Testis (tissue), 3 donors: ENCODE data around the gene MRPS7. TPM values are rescaled to one million over a fixed set of nuclear protein-coding genes. Genes with fewer than 3 reads are reported as not detected.

Source experiments
- DNase-seq: peaks from one replicate; pipeline ENCODE4 v3.0.0-alpha.2; 2019
- H3K27ac ChIP-seq, 2 donors: fragments of 200-600 bp; sonication (generic); one replicate each; pipeline ENCODE4 v1.5.1; 2019
- H3K27me3 ChIP-seq: fragments of 200-600 bp; sonication (generic); one replicate; pipeline ENCODE4 v1.5.1; 2019
- H3K36me3 ChIP-seq: fragments of 200-600 bp; sonication (generic); one replicate; pipeline ENCODE4 v1.5.1; 2017; ENCODE audit warnings: low read depth; ENCODE audit errors: missing control alignments
- H3K4me1 ChIP-seq: fragments of 200-600 bp; sonication (generic); one replicate; pipeline ENCODE4 v1.5.1; 2019
- H3K4me3 ChIP-seq, 2 donors: fragments of 200-600 bp; sonication (generic); one replicate each; pipeline ENCODE4 v1.5.1; 2017 to 2019
- H3K9me3 ChIP-seq: fragments of 200-600 bp; sonication (generic); one replicate; pipeline ENCODE4 v1.5.1; 2017
- POLR2A ChIP-seq: fragments of 450-650 bp; IDR thresholded peaks from one replicate; pipeline ENCODE4 v1.6.1; 2017; ENCODE audit warnings: antibody characterized with exemption, mild to moderate bottlenecking, moderate library complexity
- WGBS, 2 donors: methylation state at CpG; one replicate each; pipeline ENCODE4 v1.1.5; 2018; 5-methylcytosine and 5-hydroxymethylcytosine counted together
- intact Hi-C: fragments of 100-400 bp; cut with DNase I; formaldehyde crosslinking; loops from one replicate; pipeline ENCODE4 v1.15.1; 2023; ENCODE audit warnings: low total_unique reads
- polyA plus RNA-seq: library from polyadenylated mRNA; stranded (reverse); fragments of 350-450 nt; fragmentation: Illumina TruSeq; extraction: RNeasy Lipid Tissue Mini Kit (QIAGEN cat#74804); gene quantifications from one replicate; pipeline ENCODE4 v1.2.3, GENCODE V29; 2014; ENCODE audit warnings: low read depth, low replicate concordance; ENCODE audit not compliant: insufficient read depth
- total RNA-seq, 2 donors: library from RNA; depleted of rRNA; stranded (reverse); fragments of >200 nt; gene quantifications; one replicate each; pipeline ENCODE4 v1.2.3, GENCODE V29; 2016
- TF ChIP-seq, protein P1 (sequence below), 3 experiments: fragments of 450-650 bp in 2 of 3; fragments of 200-600 bp in 1 of 3; sonication (generic) in 1 of 3; IDR thresholded peaks; one replicate each; pipeline ENCODE4 v1.5.1; 2016 to 2019; ENCODE audit warnings: antibody characterized with exemption in 3 of 3, mild to moderate bottlenecking in 2 of 3, moderate library complexity in 1 of 3

MRPS7 gene
- total and polyA plus RNA-seq, 3 donors from 2014 or later = 53.3 to 83.5 (median 72.9) TPM

DNA sequence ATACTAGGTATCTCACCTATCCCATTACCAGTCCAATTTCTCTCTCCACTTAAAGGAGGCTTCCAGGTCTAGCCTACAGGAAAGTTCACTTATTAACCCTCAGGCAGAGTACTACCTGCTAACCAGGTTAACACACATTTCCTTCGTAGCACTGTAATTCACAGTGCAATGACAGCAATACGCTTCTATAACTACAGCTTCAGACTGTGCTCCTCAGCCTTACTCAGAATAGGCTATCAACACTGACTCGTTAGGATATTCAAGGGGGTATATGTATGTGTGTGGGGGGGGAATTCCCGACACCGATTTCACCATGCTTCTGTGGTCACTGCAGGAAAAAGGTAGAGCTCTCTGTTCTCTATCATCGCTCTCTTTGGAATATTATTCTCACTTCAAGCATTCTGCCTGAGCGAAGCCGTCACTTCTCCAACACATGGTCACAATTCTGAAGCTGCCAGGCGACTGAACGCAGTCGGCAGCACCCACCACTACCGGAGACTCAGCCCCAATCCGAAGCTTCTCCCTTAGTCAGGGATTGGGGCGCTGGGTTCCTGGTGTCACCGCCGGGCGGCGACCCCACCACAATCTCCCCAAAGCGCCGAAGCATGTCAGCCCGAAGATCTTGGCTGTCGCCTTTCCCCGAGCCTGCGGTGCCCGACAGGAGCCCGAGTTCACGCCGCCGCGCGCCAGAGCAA is 891 bp upstream of the MRPS7 start:
- Histone ChIP-seq H3K9me3 (no peaks in the 10 kb centered on the region), H3K27ac (peak overlapping the region; percentile 83 to 99), H3K4me1 (peaks cover 15% of the 10 kb centered on the region), H3K36me3 (no peaks in the 10 kb centered on the region), H3K27me3 (no peaks in the 10 kb centered on the region), H3K4me3 (peak overlapping the region; percentile 94 to 100)
- no peak for DNase-seq
- intact Hi-C loops = no loop called here
- 3% methylated on average over 14 to 31 of the region's 31 CpGs for WGBS, 2 donors
- TF ChIP-seq, protein P1, sequence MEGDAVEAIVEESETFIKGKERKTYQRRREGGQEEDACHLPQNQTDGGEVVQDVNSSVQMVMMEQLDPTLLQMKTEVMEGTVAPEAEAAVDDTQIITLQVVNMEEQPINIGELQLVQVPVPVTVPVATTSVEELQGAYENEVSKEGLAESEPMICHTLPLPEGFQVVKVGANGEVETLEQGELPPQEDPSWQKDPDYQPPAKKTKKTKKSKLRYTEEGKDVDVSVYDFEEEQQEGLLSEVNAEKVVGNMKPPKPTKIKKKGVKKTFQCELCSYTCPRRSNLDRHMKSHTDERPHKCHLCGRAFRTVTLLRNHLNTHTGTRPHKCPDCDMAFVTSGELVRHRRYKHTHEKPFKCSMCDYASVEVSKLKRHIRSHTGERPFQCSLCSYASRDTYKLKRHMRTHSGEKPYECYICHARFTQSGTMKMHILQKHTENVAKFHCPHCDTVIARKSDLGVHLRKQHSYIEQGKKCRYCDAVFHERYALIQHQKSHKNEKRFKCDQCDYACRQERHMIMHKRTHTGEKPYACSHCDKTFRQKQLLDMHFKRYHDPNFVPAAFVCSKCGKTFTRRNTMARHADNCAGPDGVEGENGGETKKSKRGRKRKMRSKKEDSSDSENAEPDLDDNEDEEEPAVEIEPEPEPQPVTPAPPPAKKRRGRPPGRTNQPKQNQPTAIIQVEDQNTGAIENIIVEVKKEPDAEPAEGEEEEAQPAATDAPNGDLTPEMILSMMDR (IDR thresholded peaks at IDR 0.05) = no peak
- TF ChIP-seq POLR2A = no peak

DNA sequence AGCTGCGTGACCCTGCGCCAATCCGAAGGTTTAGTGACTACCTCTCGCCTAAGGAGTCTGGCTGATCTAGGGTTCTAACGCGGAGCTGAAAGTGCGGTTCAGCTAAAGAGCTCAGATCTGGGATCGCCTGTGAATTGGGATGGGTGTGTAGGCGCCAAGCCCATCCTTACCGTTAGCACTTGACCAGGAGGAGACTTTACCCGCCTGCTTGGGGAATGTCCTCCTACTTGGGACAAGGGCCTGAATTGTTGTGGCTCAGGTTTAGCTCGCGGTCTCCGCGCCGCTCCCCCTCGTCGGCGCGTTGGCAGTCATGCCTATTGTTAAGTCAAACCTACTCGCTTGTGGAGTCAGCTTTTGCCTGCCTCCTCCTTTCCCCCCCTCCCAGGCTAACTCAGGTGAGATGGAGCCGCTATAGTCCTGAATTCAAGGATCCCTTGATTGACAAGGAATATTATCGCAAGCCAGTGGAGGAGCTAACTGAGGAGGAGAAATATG is 480 bp downstream of the MRPS7 start:
- peaks cover 15% of the 10 kb centered on the region for H3K4me1 ChIP-seq
- no peaks in the 10 kb centered on the region for H3K9me3 ChIP-seq
- 1 to 3% methylated on average over 8 to 23 of the region's 23 CpGs for WGBS, 2 donors
- peak overlapping the region; percentile 83 to 99 for H3K27ac ChIP-seq
- peak overlapping the region; percentile 94 to 100 for H3K4me3 ChIP-seq
- DNase-seq = no peak
- H3K27me3 ChIP-seq = no peaks in the 10 kb centered on the region
- no peaks in the 10 kb centered on the region for H3K36me3 ChIP-seq
- TF ChIP-seq, protein P1 (IDR thresholded peaks at IDR 0.05) = no peak
- TF ChIP-seq POLR2A = no peak
- intact Hi-C loops = no loop called here

DNA sequence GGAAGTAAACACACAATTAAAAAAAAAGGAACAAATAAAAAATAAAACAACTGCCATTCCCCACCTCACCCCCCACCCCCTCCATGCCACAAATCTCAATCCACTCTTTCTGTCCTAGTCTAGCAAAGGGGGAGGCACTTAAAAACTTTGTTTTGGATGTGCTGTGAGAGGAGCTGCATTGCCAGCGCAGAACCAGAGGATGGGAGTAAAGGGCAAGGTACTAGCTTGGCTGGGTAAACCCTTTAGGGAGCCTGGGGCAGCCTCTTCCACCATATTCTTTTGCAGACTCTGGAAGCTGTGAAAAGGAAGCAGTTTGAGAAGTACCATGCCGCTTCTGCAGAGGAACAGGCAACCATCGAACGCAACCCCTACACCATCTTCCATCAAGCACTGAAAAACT is 1.4 kb downstream of the MRPS7 start:
- 88 to 95% methylated on average over 4 of the region's 4 CpGs for WGBS, 2 donors
- DNase-seq = no peak
- Histone ChIP-seq H3K4me3 (no peak overlapping the region), H3K4me1 (peaks cover 15% of the 10 kb centered on the region), H3K9me3 (no peaks in the 10 kb centered on the region), H3K27me3 (no peaks in the 10 kb centered on the region), H3K27ac (no peak overlapping the region), H3K36me3 (no peaks in the 10 kb centered on the region)
- intact Hi-C loops = no loop called here
- TF ChIP-seq, protein P1 (IDR thresholded peaks at IDR 0.05) = no peak
- TF ChIP-seq POLR2A = no peak

DNA sequence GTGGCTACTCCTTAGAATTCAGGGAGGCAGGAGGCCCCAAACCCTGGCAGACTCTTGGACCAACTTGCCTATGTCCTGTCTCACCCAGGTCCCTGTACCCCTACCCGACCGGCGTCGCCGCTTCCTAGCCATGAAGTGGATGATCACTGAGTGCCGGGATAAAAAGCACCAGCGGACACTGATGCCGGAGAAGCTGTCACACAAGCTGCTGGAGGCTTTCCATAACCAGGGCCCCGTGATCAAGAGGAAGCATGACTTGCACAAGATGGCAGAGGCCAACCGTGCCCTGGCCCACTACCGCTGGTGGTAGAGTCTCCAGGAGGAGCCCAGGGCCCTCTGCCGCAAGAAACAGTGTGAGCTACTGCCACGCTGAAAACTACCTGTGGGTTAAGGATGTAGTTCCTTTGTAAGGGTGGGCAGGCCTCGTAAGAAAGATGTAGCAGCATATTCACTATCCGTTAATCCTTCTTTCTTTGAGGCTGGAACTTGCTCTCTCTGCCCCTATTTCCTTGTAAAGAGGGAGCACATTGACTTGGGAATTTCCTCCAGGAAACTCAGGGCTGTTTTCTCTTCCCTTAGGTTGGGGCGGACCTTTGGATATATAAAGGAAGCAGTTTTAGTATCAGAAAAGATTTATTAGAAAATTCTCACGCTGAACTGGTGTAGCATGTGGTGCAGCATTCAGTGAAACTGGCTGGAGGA is 4.1 kb downstream of the MRPS7 start:
- H3K36me3 ChIP-seq = no peaks in the 10 kb centered on the region
- no peak overlapping the region for H3K27ac ChIP-seq
- 88 to 93% methylated on average over 17 of the region's 17 CpGs for WGBS, 2 donors
- TF ChIP-seq, protein P1 (IDR thresholded peaks at IDR 0.05) = no peak
- no peak for TF ChIP-seq POLR2A
- DNase-seq = no peak
- H3K4me3 ChIP-seq = no peak overlapping the region
- peaks cover 10% of the 10 kb centered on the region for H3K4me1 ChIP-seq
- intact Hi-C loops = no loop called here
- H3K9me3 ChIP-seq = no peaks in the 10 kb centered on the region
- no peaks in the 10 kb centered on the region for H3K27me3 ChIP-seq
